ENCODE results near the gene COL23A1.
"Not testable (repeated sequence)": the region's sequence is repeated elsewhere in the genome, so short reads cannot be mapped to it uniquely, and the experiment has no call there.

The COL23A1 gene

DNA sequence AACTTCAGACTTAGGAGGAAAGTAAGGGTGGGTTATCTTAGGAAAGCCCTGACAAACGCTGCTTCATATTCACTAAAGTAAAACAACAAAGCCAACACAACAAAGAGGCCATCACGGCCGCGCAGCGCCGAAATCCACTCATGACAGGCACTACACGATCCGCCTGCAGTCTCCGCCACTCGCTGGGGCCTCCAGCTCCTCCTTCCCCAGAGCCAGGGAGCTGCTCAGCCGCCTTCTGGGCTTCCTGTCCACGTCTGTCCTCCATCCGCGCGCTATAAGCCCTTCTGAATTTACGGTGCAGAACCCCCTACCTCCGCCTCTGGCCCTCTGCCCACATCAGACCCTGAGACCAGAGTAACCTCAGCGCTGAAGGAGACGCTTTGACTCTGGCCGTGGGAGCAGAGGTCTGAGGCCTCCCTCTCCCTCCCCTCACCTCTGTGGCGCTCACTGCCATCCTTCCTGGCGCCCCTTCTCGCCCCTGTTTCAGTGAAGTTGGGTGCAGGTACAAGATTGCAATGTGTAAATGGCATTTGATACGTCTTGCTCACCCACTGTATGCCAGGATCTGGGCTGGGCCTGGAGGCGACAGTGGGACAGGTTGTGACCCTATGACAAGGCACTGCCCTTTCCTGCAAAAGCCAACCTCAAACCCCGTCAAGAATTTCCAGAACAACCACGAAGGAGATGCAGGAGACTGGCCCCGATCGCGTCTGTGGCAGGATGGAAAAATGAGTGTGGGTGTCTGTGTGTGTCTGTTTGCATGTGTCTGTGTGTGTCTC, 282.7 kb downstream of the COL23A1 start:
- TF ChIP-seq, protein P1, sequence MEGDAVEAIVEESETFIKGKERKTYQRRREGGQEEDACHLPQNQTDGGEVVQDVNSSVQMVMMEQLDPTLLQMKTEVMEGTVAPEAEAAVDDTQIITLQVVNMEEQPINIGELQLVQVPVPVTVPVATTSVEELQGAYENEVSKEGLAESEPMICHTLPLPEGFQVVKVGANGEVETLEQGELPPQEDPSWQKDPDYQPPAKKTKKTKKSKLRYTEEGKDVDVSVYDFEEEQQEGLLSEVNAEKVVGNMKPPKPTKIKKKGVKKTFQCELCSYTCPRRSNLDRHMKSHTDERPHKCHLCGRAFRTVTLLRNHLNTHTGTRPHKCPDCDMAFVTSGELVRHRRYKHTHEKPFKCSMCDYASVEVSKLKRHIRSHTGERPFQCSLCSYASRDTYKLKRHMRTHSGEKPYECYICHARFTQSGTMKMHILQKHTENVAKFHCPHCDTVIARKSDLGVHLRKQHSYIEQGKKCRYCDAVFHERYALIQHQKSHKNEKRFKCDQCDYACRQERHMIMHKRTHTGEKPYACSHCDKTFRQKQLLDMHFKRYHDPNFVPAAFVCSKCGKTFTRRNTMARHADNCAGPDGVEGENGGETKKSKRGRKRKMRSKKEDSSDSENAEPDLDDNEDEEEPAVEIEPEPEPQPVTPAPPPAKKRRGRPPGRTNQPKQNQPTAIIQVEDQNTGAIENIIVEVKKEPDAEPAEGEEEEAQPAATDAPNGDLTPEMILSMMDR (conservative IDR thresholded peaks at IDR 0.05; ENCODE audit: low read depth, low read length): no peak
- DNase-seq (ENCODE audit: low read depth): no peak
- H3K4me3 ChIP-seq (ENCODE audit: low read depth, low read length): no peak overlapping the region

DNA sequence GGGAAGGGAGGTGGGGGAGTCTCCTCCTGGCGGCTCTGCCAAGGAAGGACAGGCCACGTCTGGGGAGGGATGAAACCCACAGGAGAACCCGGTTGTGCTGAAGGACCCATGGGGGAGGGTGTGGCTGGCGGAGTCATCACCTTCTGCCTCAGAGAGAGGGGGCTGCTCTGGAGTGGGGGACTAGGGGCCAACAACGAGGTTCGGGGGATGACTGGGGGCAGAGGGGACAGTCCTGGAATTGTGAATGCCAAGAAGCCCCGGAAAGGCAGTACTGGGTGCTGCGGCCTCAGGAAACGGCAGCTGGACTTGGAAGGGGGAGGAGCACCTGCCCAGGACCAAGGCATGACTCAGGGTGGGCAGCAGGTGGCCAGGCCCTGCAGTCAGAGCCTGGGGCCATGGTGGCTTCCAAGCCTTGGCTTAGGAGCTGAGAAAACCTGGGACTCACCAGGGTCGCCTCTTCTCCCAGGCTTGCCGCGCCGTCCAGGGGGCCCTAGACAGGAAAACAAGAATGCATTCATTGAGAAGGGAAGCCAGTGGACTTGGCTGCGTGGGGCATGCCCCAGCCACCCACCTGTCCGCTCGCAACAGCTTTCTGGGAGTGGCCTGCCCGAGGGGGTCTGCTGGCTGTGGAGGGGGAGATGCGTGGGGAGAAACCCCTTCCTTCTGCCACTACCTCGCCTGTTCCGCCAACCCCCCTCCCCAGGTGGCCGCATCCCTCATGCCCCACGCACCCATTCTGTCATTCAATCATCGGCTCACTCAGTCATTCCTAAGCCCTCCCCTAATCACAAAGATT, 283.6 kb downstream of the COL23A1 start:
- DNase-seq (ENCODE audit: low read depth): no peak
- TF ChIP-seq, protein P1 (conservative IDR thresholded peaks at IDR 0.05; ENCODE audit: low read depth, low read length): no peak
- H3K4me3 ChIP-seq (ENCODE audit: low read depth, low read length): no peak overlapping the region

DNA sequence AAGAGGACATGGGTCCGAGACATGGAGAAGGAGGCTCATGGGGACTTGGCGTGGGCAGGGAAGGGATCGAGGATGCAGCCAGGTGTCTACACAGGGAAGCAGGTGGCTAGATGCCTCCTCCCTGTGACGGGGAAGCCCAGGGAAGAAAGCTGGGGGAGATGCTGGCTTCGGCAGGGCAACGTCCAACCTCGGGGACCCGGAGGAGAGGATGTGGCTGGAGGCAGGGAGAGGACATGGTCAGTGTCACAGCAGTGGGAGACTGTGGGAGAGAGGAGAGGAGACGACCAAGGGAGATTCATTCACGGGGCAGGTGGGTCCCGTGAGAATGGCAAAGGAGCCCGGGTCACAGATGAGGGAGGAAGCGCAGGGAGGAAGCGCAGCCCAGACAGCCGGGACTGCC, 284.4 kb downstream of the COL23A1 start:
- TF ChIP-seq, protein P1 (conservative IDR thresholded peaks at IDR 0.05; ENCODE audit: low read depth, low read length): no peak
- no peak for DNase-seq (ENCODE audit: low read depth)

DNA sequence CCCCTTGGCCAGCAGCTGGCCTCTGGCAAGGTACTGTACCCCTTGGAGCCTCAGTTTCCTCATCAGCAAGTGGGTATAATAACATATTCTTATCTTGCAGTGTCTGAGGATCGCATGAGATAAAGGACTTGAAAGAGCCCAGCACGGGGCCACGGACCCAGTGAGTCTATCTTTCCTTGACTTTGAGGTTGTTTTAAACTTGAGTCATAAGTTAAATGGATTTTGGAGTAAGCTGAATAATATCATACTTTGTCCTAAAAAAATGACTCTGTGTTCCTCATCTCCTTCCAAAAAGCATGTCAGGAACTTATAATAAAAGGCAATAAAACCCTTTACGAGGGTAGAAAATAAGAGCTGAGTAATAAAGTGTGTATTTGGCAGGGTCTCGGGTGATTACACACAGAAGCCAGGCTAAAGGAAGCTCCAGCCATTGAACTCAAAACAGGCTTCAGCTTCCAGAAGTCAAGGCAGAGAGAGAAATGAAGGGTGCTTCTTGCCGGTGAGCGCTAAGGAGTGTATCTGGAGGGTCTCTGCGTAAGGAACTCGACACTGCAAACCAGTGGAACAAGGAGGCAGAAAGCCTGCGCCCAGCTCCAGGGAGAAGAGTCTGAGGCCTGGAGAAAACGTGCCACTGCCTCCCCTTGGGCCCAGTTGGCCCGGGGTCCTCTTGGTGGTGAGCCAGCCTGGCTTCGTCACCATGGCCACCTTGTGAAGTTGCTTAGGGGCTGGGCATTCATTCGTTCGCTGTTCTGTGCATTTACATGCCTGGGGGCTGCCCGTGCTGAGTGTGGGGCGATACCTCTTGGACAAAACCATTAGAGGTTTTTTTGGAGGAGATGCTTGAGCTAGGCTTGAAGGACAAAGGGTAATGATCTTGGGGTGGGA, 285.2 kb downstream of the COL23A1 start:
- TF ChIP-seq, protein P1 (conservative IDR thresholded peaks at IDR 0.05; ENCODE audit: low read depth, low read length): no peak
- no peak for DNase-seq (ENCODE audit: low read depth)
- no peak overlapping the region for H3K4me3 ChIP-seq (ENCODE audit: low read depth, low read length)

More for the DNA sequence above, 284.4 kb downstream of the COL23A1 start:
- no peak overlapping the region for H3K4me3 ChIP-seq (ENCODE audit: low read depth, low read length)

DNA sequence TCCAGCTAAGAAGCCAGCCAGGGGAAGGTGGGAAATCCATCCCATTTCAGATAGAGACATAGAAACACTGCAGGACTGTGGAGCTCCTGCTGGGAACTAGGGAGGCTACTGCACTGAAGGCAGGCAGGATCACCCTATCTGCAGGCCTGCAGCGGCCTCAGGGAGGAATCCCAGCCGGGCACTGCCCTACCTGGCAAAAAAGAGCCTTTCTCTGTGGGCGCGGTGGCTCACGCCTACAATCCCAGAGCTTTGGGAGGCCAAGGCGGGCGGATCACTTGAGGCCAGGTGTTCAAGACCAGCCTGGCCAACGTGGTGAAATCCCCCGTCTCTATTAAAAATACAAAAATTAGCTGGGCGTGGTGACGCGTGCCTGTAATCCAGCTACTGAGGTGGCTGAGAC, 286.2 kb downstream of the COL23A1 start:
- H3K4me3 ChIP-seq (ENCODE audit: low read depth, low read length): no peak overlapping the region
- TF ChIP-seq, protein P1 (conservative IDR thresholded peaks at IDR 0.05; ENCODE audit: low read depth, low read length): no peak
- DNase-seq (ENCODE audit: low read depth): no peak

DNA sequence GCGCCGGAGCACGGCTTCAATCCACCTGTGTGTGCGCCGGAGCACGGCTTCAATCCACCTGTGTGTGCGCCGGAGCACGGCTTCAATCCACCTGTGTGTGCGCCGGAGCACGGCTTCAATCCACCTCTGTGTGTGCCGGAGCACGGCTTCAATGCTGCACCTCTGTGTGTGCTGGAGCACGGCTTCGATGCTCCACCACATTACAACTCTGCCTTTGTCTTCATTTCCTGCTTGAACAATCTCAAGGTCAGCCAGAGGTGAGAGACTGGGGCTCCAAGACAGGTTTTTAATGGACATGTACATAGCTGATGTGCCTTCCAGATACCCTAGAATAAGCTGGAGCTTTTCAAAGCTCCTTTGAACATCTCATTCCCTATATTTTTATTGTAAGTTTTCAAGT, 287.9 kb downstream of the COL23A1 start:
- not testable (repeated sequence) for DNase-seq (ENCODE audit: low read depth); H3K4me3 ChIP-seq (ENCODE audit: low read depth, low read length)

DNA sequence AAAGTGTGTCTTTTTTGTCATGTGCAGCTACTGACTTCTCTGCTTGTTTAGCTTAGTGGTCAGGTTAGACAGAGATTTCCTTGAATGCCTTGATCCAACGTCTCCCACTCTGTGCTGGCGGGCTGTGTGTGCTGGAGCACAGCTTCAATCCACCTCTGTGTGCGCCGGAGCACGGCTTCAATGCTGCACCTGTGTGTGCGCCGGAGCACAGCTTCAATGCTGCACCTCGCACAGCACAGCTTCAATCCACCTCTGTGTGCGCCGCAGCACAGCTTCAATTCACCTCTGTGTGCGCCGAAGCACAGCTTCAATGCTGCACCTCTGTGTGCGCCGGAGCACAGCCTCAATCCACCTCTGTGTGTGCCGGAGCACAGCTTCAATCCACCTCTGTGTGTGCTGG, 288.6 kb downstream of the COL23A1 start:
- H3K4me3 ChIP-seq (ENCODE audit: low read depth, low read length): no peak overlapping the region
- TF ChIP-seq, protein P1 (conservative IDR thresholded peaks at IDR 0.05; ENCODE audit: low read depth, low read length): no peak
- DNase-seq (ENCODE audit: low read depth): no peak
